ENCODE results near the gene NCOA7.

DNA sequence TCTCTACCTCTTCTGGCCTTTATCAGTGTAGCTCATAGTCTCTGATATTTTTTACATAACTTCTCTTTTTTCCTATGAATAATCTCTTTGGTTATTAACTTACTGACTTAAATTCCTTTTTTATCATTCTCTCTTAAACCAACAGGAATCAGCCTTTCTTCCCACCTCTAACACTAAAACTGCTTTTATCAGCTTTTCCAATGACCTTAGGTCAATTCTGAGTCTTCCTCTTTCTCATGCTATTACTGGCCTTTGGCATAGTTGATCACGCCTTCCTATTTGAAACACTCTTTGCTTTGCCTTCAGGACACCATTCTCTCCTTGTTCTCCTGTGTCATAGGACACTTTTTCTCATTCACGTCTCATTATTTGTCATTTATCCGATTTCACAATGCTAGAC is 157.7 kb downstream of the NCOA7 start:
- TF ChIP-seq, protein P1, sequence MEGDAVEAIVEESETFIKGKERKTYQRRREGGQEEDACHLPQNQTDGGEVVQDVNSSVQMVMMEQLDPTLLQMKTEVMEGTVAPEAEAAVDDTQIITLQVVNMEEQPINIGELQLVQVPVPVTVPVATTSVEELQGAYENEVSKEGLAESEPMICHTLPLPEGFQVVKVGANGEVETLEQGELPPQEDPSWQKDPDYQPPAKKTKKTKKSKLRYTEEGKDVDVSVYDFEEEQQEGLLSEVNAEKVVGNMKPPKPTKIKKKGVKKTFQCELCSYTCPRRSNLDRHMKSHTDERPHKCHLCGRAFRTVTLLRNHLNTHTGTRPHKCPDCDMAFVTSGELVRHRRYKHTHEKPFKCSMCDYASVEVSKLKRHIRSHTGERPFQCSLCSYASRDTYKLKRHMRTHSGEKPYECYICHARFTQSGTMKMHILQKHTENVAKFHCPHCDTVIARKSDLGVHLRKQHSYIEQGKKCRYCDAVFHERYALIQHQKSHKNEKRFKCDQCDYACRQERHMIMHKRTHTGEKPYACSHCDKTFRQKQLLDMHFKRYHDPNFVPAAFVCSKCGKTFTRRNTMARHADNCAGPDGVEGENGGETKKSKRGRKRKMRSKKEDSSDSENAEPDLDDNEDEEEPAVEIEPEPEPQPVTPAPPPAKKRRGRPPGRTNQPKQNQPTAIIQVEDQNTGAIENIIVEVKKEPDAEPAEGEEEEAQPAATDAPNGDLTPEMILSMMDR (IDR thresholded peaks at IDR 0.05) = no peak
- TF ChIP-seq SIN3A (IDR thresholded peaks at IDR 0.05; ENCODE audit: borderline replicate concordance, insufficient read depth, low read depth, low read length) (no peak), POLR2AphosphoS5 (IDR thresholded peaks at IDR 0.05; ENCODE audit: low read depth, low read length) (no peak)

Data from Panc1 (cell line).